Measurements from ENCODE around the gene E2F4.

DNA sequence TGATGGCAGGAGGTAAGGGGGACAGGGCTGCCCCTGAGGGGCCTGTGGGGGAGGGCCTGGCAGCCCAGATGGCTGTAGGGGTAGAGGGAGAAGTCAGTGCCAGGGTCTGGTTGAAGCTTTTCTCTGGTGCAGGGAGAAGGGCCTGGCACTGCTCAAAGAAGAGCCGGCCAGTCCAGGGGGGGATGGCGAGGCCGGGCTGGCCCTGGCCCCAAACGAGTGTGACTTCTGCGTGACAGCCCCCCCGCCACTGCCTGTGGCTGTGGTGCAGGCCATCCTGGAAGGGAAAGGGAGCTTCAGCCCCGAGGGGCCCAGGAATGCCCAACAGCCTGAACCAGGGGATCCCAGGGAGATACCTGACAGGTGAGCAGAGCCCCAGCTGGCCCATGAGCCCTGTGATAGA is 24.4 kb upstream of the E2F4 start:
- TF ChIP-seq, protein P1, sequence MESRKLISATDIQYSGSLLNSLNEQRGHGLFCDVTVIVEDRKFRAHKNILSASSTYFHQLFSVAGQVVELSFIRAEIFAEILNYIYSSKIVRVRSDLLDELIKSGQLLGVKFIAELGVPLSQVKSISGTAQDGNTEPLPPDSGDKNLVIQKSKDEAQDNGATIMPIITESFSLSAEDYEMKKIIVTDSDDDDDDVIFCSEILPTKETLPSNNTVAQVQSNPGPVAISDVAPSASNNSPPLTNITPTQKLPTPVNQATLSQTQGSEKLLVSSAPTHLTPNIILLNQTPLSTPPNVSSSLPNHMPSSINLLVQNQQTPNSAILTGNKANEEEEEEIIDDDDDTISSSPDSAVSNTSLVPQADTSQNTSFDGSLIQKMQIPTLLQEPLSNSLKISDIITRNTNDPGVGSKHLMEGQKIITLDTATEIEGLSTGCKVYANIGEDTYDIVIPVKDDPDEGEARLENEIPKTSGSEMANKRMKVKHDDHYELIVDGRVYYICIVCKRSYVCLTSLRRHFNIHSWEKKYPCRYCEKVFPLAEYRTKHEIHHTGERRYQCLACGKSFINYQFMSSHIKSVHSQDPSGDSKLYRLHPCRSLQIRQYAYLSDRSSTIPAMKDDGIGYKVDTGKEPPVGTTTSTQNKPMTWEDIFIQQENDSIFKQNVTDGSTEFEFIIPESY (IDR thresholded peaks at IDR 0.05; ENCODE audit: extremely low read depth, insufficient replicate concordance, low read length) = no peak
- TF ChIP-seq ZNF274 (IDR thresholded peaks at IDR 0.05; ENCODE audit: low read depth, low read length) = no peak
- TF ChIP-seq, protein P2, sequence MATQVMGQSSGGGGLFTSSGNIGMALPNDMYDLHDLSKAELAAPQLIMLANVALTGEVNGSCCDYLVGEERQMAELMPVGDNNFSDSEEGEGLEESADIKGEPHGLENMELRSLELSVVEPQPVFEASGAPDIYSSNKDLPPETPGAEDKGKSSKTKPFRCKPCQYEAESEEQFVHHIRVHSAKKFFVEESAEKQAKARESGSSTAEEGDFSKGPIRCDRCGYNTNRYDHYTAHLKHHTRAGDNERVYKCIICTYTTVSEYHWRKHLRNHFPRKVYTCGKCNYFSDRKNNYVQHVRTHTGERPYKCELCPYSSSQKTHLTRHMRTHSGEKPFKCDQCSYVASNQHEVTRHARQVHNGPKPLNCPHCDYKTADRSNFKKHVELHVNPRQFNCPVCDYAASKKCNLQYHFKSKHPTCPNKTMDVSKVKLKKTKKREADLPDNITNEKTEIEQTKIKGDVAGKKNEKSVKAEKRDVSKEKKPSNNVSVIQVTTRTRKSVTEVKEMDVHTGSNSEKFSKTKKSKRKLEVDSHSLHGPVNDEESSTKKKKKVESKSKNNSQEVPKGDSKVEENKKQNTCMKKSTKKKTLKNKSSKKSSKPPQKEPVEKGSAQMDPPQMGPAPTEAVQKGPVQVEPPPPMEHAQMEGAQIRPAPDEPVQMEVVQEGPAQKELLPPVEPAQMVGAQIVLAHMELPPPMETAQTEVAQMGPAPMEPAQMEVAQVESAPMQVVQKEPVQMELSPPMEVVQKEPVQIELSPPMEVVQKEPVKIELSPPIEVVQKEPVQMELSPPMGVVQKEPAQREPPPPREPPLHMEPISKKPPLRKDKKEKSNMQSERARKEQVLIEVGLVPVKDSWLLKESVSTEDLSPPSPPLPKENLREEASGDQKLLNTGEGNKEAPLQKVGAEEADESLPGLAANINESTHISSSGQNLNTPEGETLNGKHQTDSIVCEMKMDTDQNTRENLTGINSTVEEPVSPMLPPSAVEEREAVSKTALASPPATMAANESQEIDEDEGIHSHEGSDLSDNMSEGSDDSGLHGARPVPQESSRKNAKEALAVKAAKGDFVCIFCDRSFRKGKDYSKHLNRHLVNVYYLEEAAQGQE (IDR thresholded peaks at IDR 0.05; ENCODE audit: low read depth) = no peak

Measured in HCT116 (cell line).